Gastroesophageal sphincter (tissue), 4 donors: ENCODE data around the gene TRIO. TPM values are rescaled to one million over a fixed set of nuclear protein-coding genes. Genes with fewer than 3 reads are reported as not detected.

Source experiments
- ATAC-seq: fragments of 150-250 bp; one replicate; pipeline ENCODE4 v1.9.1; 2016; ENCODE audit warnings: mild to moderate bottlenecking, moderate library complexity
- H3K27ac ChIP-seq, 4 donors: fragments of 200-600 bp; sonication (generic) in 3 of 4; 1 replicate in 3 of 4; 2 replicates in 1 of 4; pipeline ENCODE4 v1.5.1; 2016 to 2019
- H3K27me3 ChIP-seq: fragments of 200-600 bp; sonication (generic); one replicate; pipeline ENCODE4 v1.5.1; 2019
- H3K36me3 ChIP-seq, 2 donors: fragments of 200-600 bp; sonication (generic); one replicate each; pipeline ENCODE4 v1.5.1; 2019; ENCODE audit warnings: control low read depth in 1 of 2
- H3K4me1 ChIP-seq, 3 donors: fragments of 200-600 bp; sonication (generic); 1 replicate in 2 of 3; 2 replicates in 1 of 3; pipeline ENCODE4 v1.5.1; 2016 to 2019; ENCODE audit warnings: control low read depth in 2 of 3
- H3K4me3 ChIP-seq, 2 donors: fragments of 200-600 bp; sonication (generic); one replicate each; pipeline ENCODE4 v1.5.1; 2019; ENCODE audit warnings: mild to moderate bottlenecking in 1 of 2, moderate library complexity in 1 of 2
- H3K9me3 ChIP-seq, 3 donors: fragments of 200-600 bp; sonication (generic); one replicate each; pipeline ENCODE4 v1.5.1; 2017 to 2019; ENCODE audit warnings: control low read depth in 2 of 3
- EP300 ChIP-seq: sonication (generic); formaldehyde crosslinking; IDR thresholded peaks from one replicate; pipeline ENCODE4 v1.6.1; 2017; ENCODE audit warnings: antibody characterized with exemption, mild to moderate bottlenecking
- POLR2A ChIP-seq, 2 donors: fragments of 450-650 bp; IDR thresholded peaks; one replicate each; pipeline ENCODE4 v1.6.1; 2017; ENCODE audit warnings: antibody characterized with exemption in 2 of 2, mild to moderate bottlenecking in 2 of 2, moderate library complexity in 1 of 2
- POLR2AphosphoS5 ChIP-seq: sonication (generic); formaldehyde crosslinking; IDR thresholded peaks from one replicate; pipeline ENCODE4 v1.6.1; 2017; ENCODE audit warnings: antibody characterized with exemption
- WGBS, 2 donors: methylation state at CpG; one replicate each; pipeline ENCODE4 v1.1.5; 2018; ENCODE audit warnings: low coverage in 1 of 2; 5-methylcytosine and 5-hydroxymethylcytosine counted together
- total RNA-seq, 4 donors: library from RNA; depleted of rRNA; stranded (reverse); fragments of >200 nt; gene quantifications; one replicate each; pipeline ENCODE4 v1.1.0, GENCODE V29; 2016
- TF ChIP-seq, protein P1 (sequence below), 4 experiments: fragments of 200-600 bp in 2 of 4; fragments of 450-650 bp in 2 of 4; sonication (generic) in 1 of 4; IDR thresholded peaks; one replicate each; pipeline ENCODE4 v1.5.1; 2017 to 2019; ENCODE audit warnings: antibody characterized with exemption in 4 of 4, mild to moderate bottlenecking in 2 of 4, moderate library complexity in 2 of 4

TRIO gene
- total RNA-seq, 4 donors from 2014 or later: 69.2 to 257 (median 172) TPM

DNA sequence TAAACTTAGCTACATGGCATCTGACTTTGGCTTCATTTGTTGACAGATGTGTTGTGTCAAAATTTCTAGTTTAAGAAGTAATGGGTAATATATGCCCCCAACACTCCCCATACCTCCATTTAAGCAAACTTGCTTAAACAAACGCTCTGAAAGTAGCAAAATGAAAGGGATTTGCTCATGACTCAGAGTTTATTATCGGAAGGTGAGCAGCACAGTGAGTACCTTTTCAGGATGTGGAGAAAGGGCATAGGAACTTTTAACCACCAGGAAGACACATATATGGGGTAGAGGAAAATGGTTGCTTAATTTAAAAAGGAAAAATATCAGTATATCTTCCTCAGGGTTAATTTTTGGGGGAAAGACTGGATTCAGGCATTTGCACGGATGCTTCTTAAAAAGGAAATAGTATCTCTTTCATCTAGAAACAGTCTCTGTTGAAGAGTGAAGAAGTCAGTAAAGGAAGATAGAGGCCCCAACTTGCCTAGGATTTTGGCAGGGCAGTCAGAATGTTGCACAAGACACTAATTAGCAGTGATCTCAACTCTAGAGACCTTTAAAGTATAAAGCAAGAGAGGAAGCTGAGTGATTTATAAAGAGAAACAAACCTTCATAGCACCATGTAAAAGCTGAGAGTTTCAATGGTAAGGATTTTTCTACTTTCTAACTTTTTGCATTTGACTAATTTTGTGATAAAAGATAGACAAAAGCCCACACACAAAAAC, 155.1 kb downstream of the TRIO start:
- TF ChIP-seq, protein P1, sequence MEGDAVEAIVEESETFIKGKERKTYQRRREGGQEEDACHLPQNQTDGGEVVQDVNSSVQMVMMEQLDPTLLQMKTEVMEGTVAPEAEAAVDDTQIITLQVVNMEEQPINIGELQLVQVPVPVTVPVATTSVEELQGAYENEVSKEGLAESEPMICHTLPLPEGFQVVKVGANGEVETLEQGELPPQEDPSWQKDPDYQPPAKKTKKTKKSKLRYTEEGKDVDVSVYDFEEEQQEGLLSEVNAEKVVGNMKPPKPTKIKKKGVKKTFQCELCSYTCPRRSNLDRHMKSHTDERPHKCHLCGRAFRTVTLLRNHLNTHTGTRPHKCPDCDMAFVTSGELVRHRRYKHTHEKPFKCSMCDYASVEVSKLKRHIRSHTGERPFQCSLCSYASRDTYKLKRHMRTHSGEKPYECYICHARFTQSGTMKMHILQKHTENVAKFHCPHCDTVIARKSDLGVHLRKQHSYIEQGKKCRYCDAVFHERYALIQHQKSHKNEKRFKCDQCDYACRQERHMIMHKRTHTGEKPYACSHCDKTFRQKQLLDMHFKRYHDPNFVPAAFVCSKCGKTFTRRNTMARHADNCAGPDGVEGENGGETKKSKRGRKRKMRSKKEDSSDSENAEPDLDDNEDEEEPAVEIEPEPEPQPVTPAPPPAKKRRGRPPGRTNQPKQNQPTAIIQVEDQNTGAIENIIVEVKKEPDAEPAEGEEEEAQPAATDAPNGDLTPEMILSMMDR (IDR thresholded peaks at IDR 0.05): no peak
- TF ChIP-seq EP300 (no peak), POLR2AphosphoS5 (peak; percentile 7), POLR2A (IDR thresholded peaks at IDR 0.05) (no peak)
- Histone ChIP-seq H3K4me1 (peaks cover 0 to 49% (median 0%) of the 10 kb centered on the region in 3 donors), H3K36me3 (peaks cover 0 to 60% of the 10 kb centered on the region in 2 donors), H3K27ac (peak overlapping the region in 2 of 4 donors; percentile 29 to 44), H3K4me3 (no peak overlapping the region), H3K9me3 (no peaks in the 10 kb centered on the region), H3K27me3 (no peaks in the 10 kb centered on the region)
- no peak for ATAC-seq
- WGBS, 2 donors: 67 to 79% methylated on average over 3 of the region's 3 CpGs

GRCh38 chr5:14299666-14300065, 156.5 kb downstream of the TRIO start:
- TF ChIP-seq EP300 (no peak), POLR2AphosphoS5 (no peak), POLR2A (IDR thresholded peaks at IDR 0.05) (no peak)
- TF ChIP-seq, protein P1 (IDR thresholded peaks at IDR 0.05): no peak
- no peaks in the 10 kb centered on the region for H3K27me3 ChIP-seq
- no peak overlapping the region for H3K27ac ChIP-seq
- no peak overlapping the region for H3K4me3 ChIP-seq
- no peak for ATAC-seq
- no peaks in the 10 kb centered on the region for H3K9me3 ChIP-seq
- WGBS, 2 donors: 70 to 90% methylated on average over 4 of the region's 4 CpGs
- H3K4me1 ChIP-seq: peaks cover 0 to 50% (median 0%) of the 10 kb centered on the region in 3 donors
- H3K36me3 ChIP-seq: peaks cover 0 to 57% of the 10 kb centered on the region in 2 donors

- 90 to 100% methylated on average over 1 to 3 of the region's 3 CpGs for WGBS, 2 donors
- no peak overlapping the region for H3K4me3 ChIP-seq
- no peaks in the 10 kb centered on the region for H3K9me3 ChIP-seq
- peaks cover 0 to 48% (median 0%) of the 10 kb centered on the region in 3 donors for H3K4me1 ChIP-seq
- TF ChIP-seq EP300 (no peak), POLR2AphosphoS5 (no peak), POLR2A (IDR thresholded peaks at IDR 0.05) (no peak)
- TF ChIP-seq, protein P1 (IDR thresholded peaks at IDR 0.05): no peak
- H3K36me3 ChIP-seq: peaks cover 0 to 62% of the 10 kb centered on the region in 2 donors
- H3K27me3 ChIP-seq: no peaks in the 10 kb centered on the region
- no peak for ATAC-seq
- H3K27ac ChIP-seq: no peak overlapping the region
Observed at GRCh38 chr5:14301186-14301585, 158.0 kb downstream of the TRIO start.

- Histone ChIP-seq H3K4me3 (no peak overlapping the region), H3K36me3 (peaks cover 0 to 63% of the 10 kb centered on the region in 2 donors), H3K27ac (no peak overlapping the region), H3K9me3 (no peaks in the 10 kb centered on the region), H3K4me1 (peaks cover 0 to 48% (median 0%) of the 10 kb centered on the region in 3 donors), H3K27me3 (no peaks in the 10 kb centered on the region)
- no peak for TF ChIP-seq EP300
- TF ChIP-seq POLR2AphosphoS5: no peak
- TF ChIP-seq POLR2A (IDR thresholded peaks at IDR 0.05): no peak
- TF ChIP-seq, protein P1 (IDR thresholded peaks at IDR 0.05): no peak
- ATAC-seq: no peak
- WGBS, 2 donors: 94 to 96% methylated on average over 3 of the region's 3 CpGs
Observed at GRCh38 chr5:14302330-14302729, 159.2 kb downstream of the TRIO start.

GRCh38 chr5:14305045-14305444, 161.9 kb downstream of the TRIO start:
- Histone ChIP-seq H3K27me3 (no peaks in the 10 kb centered on the region), H3K4me1 (peaks cover 0 to 25% (median 0%) of the 10 kb centered on the region in 3 donors), H3K36me3 (peaks cover 0 to 75% of the 10 kb centered on the region in 2 donors), H3K27ac (no peak overlapping the region), H3K9me3 (no peaks in the 10 kb centered on the region), H3K4me3 (no peak overlapping the region)
- 54 to 70% methylated on average over 6 to 7 of the region's 7 CpGs for WGBS, 2 donors
- no peak for TF ChIP-seq POLR2A (IDR thresholded peaks at IDR 0.05)
- TF ChIP-seq POLR2AphosphoS5: peak; percentile 54
- no peak for ATAC-seq
